ENCODE results near the gene DDX41. TPM values are rescaled to one million over a fixed set of nuclear protein-coding genes. Genes with fewer than 3 reads are reported as not detected.
"Not testable (repeated sequence)": the region's sequence is repeated elsewhere in the genome, so short reads cannot be mapped to it uniquely, and the experiment has no call there.

Gene DDX41
- total RNA-seq, 4 donors from 2014 or later: 64.5 to 80.8 (median 68.5) TPM

DNA sequence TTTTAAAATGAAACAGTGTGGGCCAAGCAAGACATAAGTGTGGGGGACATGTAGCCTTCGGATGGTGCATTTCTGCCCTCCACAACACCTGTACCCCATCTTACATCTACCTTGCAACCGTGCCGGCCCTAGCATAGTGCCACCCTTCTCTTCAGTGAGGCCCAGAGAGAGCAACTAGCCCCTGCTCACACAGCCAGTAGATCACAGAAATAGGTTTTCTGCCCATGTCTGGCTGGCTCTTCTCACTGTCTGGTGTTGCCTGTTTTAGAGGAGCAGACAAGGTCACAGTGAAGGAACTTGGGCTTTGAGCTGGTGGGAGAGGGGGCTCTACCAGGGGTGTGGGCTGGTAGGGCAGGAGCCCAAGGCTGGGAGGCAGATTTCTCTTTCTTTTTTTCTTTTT is 30.5 kb downstream of the DDX41 start:
- TF ChIP-seq, protein P1, sequence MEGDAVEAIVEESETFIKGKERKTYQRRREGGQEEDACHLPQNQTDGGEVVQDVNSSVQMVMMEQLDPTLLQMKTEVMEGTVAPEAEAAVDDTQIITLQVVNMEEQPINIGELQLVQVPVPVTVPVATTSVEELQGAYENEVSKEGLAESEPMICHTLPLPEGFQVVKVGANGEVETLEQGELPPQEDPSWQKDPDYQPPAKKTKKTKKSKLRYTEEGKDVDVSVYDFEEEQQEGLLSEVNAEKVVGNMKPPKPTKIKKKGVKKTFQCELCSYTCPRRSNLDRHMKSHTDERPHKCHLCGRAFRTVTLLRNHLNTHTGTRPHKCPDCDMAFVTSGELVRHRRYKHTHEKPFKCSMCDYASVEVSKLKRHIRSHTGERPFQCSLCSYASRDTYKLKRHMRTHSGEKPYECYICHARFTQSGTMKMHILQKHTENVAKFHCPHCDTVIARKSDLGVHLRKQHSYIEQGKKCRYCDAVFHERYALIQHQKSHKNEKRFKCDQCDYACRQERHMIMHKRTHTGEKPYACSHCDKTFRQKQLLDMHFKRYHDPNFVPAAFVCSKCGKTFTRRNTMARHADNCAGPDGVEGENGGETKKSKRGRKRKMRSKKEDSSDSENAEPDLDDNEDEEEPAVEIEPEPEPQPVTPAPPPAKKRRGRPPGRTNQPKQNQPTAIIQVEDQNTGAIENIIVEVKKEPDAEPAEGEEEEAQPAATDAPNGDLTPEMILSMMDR (IDR thresholded peaks at IDR 0.05): no peak
- TF ChIP-seq POLR2AphosphoS5 (IDR thresholded peaks at IDR 0.05) (no peak), POLR2A (IDR thresholded peaks at IDR 0.05) (no peak), EP300 (IDR thresholded peaks at IDR 0.05) (no peak)
- Histone ChIP-seq H3K27ac (peak overlapping the region in 2 of 4 donors; percentile 37 to 99), H3K9me3 (no peaks in the 10 kb centered on the region), H3K27me3 (no peaks in the 10 kb centered on the region), H3K36me3 (peaks cover 0 to 92% of the 10 kb centered on the region in 2 donors), H3K4me3 (no peak overlapping the region), H3K4me1 (peaks cover 0 to 98% (median 48%) of the 10 kb centered on the region in 3 donors)
- no peak for ATAC-seq
- 79 to 86% methylated on average over 3 of the region's 3 CpGs for WGBS, 2 donors (ENCODE audit: low coverage in 1 of 2)

DNA sequence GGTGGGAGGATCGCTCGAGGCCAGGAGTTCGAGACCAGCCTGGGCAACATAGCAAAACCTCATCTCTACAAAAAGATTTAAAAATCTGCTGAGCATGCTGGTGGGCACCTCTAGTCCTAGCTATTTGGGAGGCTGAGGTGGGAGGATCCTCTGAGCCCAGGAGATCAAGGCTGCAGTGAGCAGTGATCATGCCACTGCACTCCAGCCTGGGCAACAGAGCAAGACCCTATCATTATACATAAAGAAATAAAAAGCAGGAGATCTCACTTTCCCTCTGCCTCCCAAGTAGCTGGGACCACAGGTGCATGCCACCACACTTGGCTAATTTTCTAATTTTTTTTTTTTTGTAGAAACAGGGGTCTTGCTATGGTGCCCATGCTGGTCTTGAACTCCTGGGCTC is 31.0 kb downstream of the DDX41 start:
- H3K27ac ChIP-seq: peak overlapping the region in 3 of 4 donors; percentile 60 to 99 (median 91)
- not testable (repeated sequence) for H3K9me3 ChIP-seq, H3K4me3 ChIP-seq, ATAC-seq, H3K27me3 ChIP-seq
- peaks cover 0 to 98% (median 48%) of the 10 kb centered on the region in 3 donors for H3K4me1 ChIP-seq
- WGBS, 2 donors (ENCODE audit: low coverage in 1 of 2): 40 to 80% methylated on average over 1 to 2 of the region's 3 CpGs
- peaks cover 0 to 87% of the 10 kb centered on the region in 2 donors for H3K36me3 ChIP-seq

DNA sequence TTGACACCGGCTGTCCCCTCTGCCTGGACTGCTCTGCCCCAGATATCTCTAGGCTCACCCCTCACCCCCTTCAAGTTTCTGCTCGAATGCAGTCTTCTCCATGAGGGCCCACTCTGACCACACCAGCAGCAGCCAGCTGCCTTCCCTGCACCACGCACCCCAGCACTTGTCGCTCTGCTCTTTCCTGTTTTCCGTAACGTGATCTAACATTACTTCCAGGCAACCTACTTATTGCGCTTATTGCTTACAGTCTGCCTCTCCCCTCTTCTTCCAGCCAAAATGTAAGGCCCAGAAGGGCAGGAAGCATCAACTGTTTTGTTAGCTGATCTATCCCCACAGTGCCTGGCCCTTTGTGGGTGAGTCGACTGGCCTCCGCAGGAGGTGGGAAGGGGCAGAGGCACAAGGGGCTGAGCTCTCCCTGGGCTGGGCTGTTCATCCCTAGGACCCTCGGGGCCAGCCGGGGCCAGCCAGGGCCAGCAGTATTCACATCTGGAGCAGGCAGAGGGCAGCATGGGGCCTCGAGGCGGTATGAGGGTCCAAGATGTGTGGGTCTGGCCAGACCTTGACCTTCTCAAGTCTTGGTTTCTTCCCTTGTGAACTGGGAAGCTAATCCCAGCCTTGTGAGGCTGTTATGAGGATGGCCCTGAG is 31.7 kb downstream of the DDX41 start:
- WGBS, 2 donors (ENCODE audit: low coverage in 1 of 2): 46 to 65% methylated on average over 5 to 6 of the region's 13 CpGs
- H3K36me3 ChIP-seq: peaks cover 0 to 80% of the 10 kb centered on the region in 2 donors

DNA sequence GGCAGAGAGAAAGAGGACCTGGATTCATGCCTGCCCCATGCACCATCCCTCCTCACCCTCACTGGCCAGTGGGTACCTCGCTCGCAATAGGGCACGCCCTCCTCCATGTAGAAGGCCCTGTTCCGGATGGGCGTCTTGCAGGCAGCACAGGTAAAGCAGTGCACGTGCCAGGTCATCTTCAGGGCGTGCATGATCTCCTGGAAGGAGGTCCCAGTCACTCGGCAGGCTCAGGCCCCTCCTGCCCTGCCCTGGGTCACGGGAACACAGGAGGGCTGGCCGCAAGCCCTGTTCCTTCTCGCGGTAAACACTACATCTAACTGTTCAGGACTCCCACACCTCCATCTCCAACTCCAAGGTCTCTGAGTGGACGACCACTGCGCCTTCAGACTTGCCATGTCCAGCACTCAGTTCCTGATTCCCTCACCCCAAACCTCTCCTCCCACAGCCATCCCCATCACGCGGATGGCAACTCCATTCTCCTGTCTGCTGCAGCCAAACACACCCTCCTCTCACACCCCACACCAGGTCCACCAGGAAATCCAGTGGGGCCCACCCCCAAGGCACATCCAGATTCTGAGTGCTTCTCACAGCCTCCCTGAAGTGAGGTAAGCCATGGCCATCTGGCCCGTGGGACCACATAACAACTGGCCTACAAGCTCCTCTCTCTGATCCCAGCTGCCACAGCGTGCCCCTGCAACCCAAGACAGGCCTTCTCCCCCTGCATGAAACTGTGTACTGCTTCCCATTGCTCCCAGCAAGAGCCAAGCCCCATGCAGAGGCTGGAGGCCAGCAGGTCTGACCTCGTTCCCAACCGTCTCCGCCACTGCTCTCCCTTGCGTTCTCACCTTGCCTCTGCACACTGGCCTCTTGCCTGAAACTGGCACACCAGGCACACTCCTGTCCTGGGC is 32.5 kb downstream of the DDX41 start:
- no peak overlapping the region for H3K4me3 ChIP-seq
- H3K27me3 ChIP-seq: no peaks in the 10 kb centered on the region
- WGBS, 2 donors (ENCODE audit: low coverage in 1 of 2): 60 to 70% methylated on average over 1 to 6 of the region's 22 CpGs
- H3K9me3 ChIP-seq: no peaks in the 10 kb centered on the region
- H3K27ac ChIP-seq: peak overlapping the region in 3 of 4 donors; percentile 60 to 99 (median 91)
- H3K4me1 ChIP-seq: peaks cover 0 to 98% (median 49%) of the 10 kb centered on the region in 3 donors
- peak; percentile 3 for ATAC-seq
- peaks cover 0 to 72% of the 10 kb centered on the region in 2 donors for H3K36me3 ChIP-seq
- TF ChIP-seq POLR2A (IDR thresholded peaks at IDR 0.05) (no peak), POLR2AphosphoS5 (IDR thresholded peaks at IDR 0.05) (peak; percentile 46)

More for the DNA sequence above, 31.7 kb downstream of the DDX41 start:
- Histone ChIP-seq H3K27me3 (no peaks in the 10 kb centered on the region), H3K9me3 (no peaks in the 10 kb centered on the region), H3K4me3 (no peak overlapping the region), H3K27ac (peak overlapping the region in 3 of 4 donors; percentile 60 to 99 (median 91)), H3K4me1 (peaks cover 0 to 98% (median 48%) of the 10 kb centered on the region in 3 donors)
- TF ChIP-seq, protein P1 (IDR thresholded peaks at IDR 0.05): no peak
- TF ChIP-seq POLR2AphosphoS5 (IDR thresholded peaks at IDR 0.05): peak; percentile 44
- ATAC-seq: no peak

DNA sequence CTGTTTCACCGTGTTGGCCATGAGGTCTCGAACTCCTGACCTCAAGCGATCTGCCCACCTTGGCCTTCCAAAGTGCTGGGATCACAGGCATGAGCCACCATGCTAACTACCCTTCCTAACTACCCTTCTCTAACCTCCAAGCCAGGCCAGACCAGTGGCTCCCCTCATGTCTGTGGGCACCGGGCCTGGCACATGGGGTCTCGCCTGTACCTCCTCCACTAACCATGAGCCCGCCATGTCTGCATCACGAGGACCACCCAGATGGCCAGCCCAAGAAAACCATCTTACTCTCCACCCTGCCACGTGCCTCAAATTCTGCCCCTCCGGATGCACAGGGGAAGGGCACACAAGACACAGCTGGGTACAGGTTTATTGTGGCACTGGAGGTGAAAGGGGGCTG is 33.7 kb downstream of the DDX41 start:
- WGBS, 2 donors (ENCODE audit: low coverage in 1 of 2): 78% methylated on average over 5 of the region's 9 CpGs; no CpG with 5 or more reads in 1 of the 2 donors
- Histone ChIP-seq H3K27ac (peak overlapping the region in 3 of 4 donors; percentile 60 to 99 (median 91)), H3K27me3 (no peaks in the 10 kb centered on the region), H3K4me3 (no peak overlapping the region), H3K36me3 (peaks cover 0 to 60% of the 10 kb centered on the region in 2 donors), H3K9me3 (no peaks in the 10 kb centered on the region), H3K4me1 (peaks cover 0 to 98% (median 58%) of the 10 kb centered on the region in 3 donors)
- ATAC-seq: no peak
- no peak for TF ChIP-seq POLR2A (IDR thresholded peaks at IDR 0.05)
- TF ChIP-seq POLR2AphosphoS5 (IDR thresholded peaks at IDR 0.05): peak; percentile 3

DNA sequence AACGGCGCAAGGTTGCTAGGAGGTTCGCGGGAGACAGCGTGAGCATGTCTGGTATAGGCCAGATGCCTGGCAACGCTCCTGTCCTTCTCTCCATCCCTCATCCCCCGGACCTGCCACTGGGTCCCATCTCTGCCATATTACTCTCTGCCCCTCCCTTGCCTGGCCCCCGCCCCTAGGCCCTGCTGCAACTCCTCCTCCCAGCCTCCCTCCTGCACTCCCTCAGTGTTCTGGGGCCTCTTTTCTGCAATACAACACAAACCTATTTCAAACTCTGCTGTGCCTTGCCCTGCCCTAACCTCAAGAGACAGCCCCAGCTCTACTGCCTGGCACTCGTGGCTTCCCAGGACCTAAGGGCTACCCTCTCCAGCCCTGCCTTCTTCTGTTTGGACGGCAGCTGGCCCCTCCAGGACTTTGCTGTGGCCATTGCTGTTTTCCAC is 34.4 kb downstream of the DDX41 start:
- Histone ChIP-seq H3K4me1 (peaks cover 0 to 98% (median 64%) of the 10 kb centered on the region in 3 donors), H3K36me3 (peaks cover 0 to 53% of the 10 kb centered on the region in 2 donors), H3K27me3 (no peaks in the 10 kb centered on the region), H3K4me3 (no peak overlapping the region), H3K27ac (peak overlapping the region in 3 of 4 donors; percentile 75 to 99 (median 91)), H3K9me3 (no peaks in the 10 kb centered on the region)
- ATAC-seq: no peak
- WGBS, 2 donors (ENCODE audit: low coverage in 1 of 2): 28 to 55% methylated on average over 2 to 10 of the region's 10 CpGs
- no peak for TF ChIP-seq POLR2AphosphoS5 (IDR thresholded peaks at IDR 0.05)
- TF ChIP-seq POLR2A (IDR thresholded peaks at IDR 0.05): no peak
- TF ChIP-seq, protein P1 (IDR thresholded peaks at IDR 0.05): no peak
- no peak for TF ChIP-seq EP300 (IDR thresholded peaks at IDR 0.05)

Measured in gastroesophageal sphincter (tissue), 4 donors.